ENCODE data around the gene KAT6B. TPM values are rescaled to one million over a fixed set of nuclear protein-coding genes. Genes with fewer than 3 reads are reported as not detected.

Gene KAT6B
- total RNA-seq, 1 donor from 2014 or later: 41.1 TPM

- H3K4me1 ChIP-seq: no peaks in the 10 kb centered on the region
- intact Hi-C loops (cut with DNase I): no loop called here
- TF ChIP-seq CTCF (IDR thresholded peaks at IDR 0.05): no peak
- no peaks in the 10 kb centered on the region for H3K36me3 ChIP-seq
- H3K27me3 ChIP-seq: no peaks in the 10 kb centered on the region
- H3K27ac ChIP-seq: no peak overlapping the region
- H3K4me3 ChIP-seq: no peak overlapping the region
- no peaks in the 10 kb centered on the region for H3K9me3 ChIP-seq
- no peak for DNase-seq (ENCODE audit: low spot score in 2 of 2)
Observed at GRCh38 chr10:74901867-74902450, 75.6 kb downstream of the KAT6B start.

DNA sequence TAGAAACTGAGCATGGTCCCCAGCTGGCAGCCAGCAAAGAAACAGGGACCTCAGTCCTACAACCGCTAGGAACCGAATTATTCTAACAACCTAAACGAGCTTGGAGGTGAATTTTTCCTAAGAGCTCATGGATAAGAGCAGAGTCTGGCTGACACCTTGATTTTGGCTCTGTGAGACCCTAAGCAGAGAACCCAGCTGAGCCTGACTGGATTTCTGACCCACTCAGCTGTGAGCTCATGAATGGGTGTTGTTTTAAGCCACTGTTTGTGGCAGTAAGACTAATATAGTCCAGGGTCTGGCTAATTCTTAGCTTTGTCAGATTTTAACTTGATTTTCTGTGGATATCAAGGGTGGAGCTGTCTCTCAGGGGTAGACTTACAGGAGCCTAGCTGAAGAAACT, 77.1 kb downstream of the KAT6B start:
- intact Hi-C loops (cut with DNase I): no loop called here
- TF ChIP-seq CTCF (IDR thresholded peaks at IDR 0.05): no peak
- Histone ChIP-seq H3K4me1 (no peaks in the 10 kb centered on the region), H3K9me3 (no peaks in the 10 kb centered on the region), H3K36me3 (no peaks in the 10 kb centered on the region), H3K27me3 (no peaks in the 10 kb centered on the region), H3K27ac (no peak overlapping the region), H3K4me3 (no peak overlapping the region)
- DNase-seq (ENCODE audit: low spot score in 2 of 2): no peak

- no peak overlapping the region for H3K4me3 ChIP-seq
- intact Hi-C loops (cut with DNase I): no loop called here
- DNase-seq (ENCODE audit: low spot score in 2 of 2): no peak
- H3K27me3 ChIP-seq: no peaks in the 10 kb centered on the region
- H3K36me3 ChIP-seq: no peaks in the 10 kb centered on the region
- H3K27ac ChIP-seq: no peak overlapping the region
- H3K4me1 ChIP-seq: no peaks in the 10 kb centered on the region
- no peaks in the 10 kb centered on the region for H3K9me3 ChIP-seq
- no peak for TF ChIP-seq CTCF (IDR thresholded peaks at IDR 0.05)
Observed at GRCh38 chr10:74906611-74907198, 80.3 kb downstream of the KAT6B start.

- Histone ChIP-seq H3K4me1 (no peaks in the 10 kb centered on the region), H3K36me3 (no peaks in the 10 kb centered on the region), H3K27me3 (no peaks in the 10 kb centered on the region), H3K4me3 (no peak overlapping the region), H3K9me3 (no peaks in the 10 kb centered on the region), H3K27ac (no peak overlapping the region)
- DNase-seq (ENCODE audit: low spot score in 2 of 2): no peak
- no peak for TF ChIP-seq CTCF (IDR thresholded peaks at IDR 0.05)
- intact Hi-C loops (cut with DNase I): no loop called here
Observed at GRCh38 chr10:74909670-74910069, 83.3 kb downstream of the KAT6B start.

DNA sequence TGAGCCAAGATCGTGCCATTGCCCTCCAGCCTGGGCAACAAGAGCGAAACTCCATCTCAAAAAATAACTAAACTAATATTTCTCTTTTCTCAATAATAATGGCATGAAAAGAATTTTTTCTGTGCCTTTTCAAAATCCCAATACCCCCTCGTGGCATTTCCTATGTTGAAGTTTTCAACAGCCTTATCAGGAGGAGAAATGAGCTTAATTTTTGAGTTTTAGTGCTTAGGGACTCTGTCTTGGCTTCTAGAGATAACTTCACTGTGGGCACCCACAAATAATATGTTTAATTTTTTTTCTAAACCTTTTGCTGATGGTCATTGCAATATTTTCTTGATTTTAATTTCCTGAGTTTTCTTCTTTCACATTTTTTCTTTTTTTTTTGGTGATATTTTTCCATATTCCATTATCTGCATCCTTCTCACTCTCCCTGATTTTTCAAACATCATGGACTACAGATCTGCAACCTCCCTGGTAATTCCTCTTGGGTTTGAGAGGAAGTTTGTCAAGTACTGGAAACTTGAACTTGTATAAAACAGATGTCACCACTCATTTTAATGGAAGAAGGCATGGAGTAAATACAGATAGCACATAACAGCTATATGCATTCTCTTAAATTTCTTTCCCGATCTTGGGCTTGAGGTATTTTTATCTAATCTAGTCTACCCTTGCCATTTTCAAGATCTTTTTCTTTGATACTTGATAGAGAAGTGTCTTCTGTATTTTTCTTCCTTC, 84.0 kb downstream of the KAT6B start:
- Histone ChIP-seq H3K9me3 (no peaks in the 10 kb centered on the region), H3K36me3 (no peaks in the 10 kb centered on the region), H3K27me3 (no peaks in the 10 kb centered on the region), H3K4me3 (no peak overlapping the region), H3K27ac (no peak overlapping the region), H3K4me1 (no peaks in the 10 kb centered on the region)
- intact Hi-C loops (cut with DNase I): no loop called here
- no peak for DNase-seq (ENCODE audit: low spot score in 2 of 2)
- no peak for TF ChIP-seq CTCF (IDR thresholded peaks at IDR 0.05)
